A549 treated with GW870086 at 1 μM for 4 hours (cell line): ENCODE measurements around the gene CEP128. TPM values are rescaled to one million over a fixed set of nuclear protein-coding genes. Genes with fewer than 3 reads are reported as not detected.

Source experiments
- total RNA-seq: library from RNA; stranded (reverse); fragments of 200-300 nt; extraction: Qiagen RNA extraction; gene quantifications from 5 replicates; pipeline ENCODE4 v1.2.3, GENCODE V29; 2022; ENCODE audit warnings: low read depth

Gene CEP128
- total RNA-seq = 4.8 to 6.0 TPM (median 5.2 TPM) in 5 replicates

DNA sequence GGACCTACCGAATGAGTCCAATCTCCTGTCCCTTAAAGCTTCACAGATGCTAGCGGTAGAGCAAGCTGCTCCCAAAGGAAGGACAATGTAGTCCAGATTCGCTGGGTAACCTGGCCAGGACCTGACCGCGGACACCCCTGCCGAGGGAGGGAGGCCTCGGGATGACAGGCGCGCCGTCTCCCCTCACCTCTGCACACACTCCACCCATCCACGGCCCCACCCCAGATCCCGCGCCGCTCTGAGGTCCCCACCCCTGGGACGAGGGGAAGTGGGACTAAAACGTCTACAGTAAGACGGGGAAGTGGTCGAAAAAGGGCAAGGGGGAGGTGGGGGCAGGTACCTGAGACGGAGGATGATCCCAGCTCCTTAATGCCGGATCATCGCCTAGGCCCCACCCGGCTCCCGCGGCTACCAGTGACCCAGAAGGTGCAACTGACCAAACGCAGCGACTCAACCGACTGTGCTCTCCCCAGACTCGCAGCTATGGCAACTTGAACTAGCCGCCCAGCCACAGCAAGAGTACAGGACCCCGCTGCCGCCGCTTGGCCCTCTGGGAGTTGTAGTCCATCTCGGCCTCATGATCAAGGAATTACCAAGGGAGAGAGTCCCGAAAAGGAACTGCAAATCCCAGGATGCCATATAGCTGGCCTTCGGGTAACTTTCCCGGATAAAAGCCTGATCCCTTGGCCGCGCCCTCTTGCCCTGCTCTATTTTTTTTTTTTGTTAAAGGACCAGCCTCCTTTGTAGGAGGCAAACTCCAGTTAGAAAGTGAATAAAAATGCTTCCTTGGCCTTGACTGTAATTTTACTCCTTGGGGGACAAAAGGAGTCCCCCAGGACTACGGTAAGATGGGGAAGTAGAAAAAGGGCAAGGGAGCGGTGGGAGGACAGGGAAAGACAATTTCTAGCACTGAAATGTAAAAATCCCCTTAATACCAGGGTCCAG, at the start of gene CEP128:
Gene CEP128, minus strand, starts transcription at position 498 of the 945 bp plus-strand sequence.

DNA sequence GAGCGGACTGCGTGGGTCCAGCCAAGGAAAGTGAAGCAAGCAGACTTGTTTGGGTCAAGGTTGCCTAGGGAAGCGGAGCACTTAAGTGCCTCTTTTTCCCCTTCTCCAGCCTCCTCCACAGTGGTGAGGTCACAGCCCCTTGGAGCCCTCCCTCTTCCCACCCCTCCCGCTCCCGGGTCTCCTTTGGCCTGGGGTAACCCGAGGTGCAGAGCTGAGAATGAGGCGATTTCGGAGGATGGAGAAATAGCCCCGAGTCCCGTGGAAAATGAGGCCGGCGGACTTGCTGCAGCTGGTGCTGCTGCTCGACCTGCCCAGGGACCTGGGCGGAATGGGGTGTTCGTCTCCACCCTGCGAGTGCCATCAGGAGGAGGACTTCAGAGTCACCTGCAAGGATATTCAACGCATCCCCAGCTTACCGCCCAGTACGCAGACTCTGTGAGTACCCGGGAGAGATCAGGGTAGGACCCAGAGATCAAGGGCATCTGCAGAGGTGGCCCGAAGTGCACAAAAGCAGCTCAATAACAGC, 13.9 kb upstream of the CEP128 start, which contains the start of gene TSHR:
Gene TSHR, plus strand, starts transcription at position 206 of the 526 bp plus-strand sequence. Its CDS starts 60 bp downstream, at position 266.

Other genes with a start within 250 kb of the CEP128 start
- not detected in 5 replicates for gene TSHR, start 13.9 kb upstream of the CEP128 start, total RNA-seq